Urothelium cell line (cell line): Measurements from ENCODE around the gene RNF175.
A peak's percentile ranks its signal among the peaks of the same experiment; 100 is the strongest.

Experiments used
- DNase-seq: peaks from one replicate; pipeline ENCODE4 v3.0.0; 2011; ENCODE audit warnings: low spot score, mixed read lengths
- FAIRE-seq: peaks from 2 replicates; lab custom pipeline; 2011; peaks lifted over from hg19 to GRCh38; lab: Jason Lieb, UNC

RNF175 gene

DNA sequence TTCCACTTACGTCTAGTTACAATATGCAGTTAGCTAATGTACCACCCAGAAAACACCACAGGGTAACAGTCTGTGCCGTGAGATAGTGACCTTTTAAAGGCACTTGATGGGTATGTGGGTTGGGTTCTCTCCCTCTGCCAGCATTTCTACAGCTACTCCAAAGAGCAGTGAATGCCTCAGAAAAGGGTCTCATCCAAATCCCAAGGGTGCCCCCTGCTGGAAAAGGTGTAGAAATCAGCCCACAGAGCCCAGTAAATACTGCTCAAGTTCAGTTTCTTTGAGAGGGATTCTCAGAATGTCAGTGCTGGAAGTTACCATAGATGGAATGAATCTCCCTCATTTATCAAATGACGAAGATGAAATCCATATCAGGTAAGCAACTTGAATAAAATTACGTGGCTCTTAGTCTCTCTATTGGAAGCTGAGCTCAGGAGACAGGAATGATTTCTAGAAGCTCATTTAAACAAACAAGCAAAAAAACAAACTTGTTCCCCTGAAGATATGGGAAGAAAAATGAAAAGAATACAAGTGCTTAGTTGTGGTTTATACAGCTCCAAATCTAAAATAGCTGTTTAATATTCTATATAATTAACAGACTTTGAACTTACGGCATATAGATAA, 9.5 kb downstream of the RNF175 start:
- peak; percentile 42 for FAIRE-seq

DNA sequence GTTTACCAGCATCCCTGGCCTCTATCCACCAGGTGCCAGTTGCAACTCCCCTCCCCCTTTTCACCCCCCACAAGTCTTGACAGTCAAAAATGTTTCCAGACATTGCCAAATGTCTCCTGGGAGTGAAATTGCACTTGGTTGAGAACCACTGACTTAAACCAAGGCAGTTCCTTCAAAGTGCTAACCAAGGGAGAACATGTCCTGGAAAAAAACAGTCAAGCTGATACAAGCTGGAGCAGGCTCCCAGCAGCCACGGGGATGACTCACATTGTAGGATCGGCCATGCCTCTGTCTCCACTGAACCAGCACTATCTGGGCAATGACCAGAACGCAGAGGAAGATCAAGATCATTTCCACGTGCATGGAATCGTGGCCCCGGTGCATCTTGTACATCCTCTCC, 11.4 kb downstream of the RNF175 start:
- peak; percentile 75 for DNase-seq
- FAIRE-seq: peak; percentile 55

More for the DNA sequence above, 9.5 kb downstream of the RNF175 start:
- DNase-seq: peak; percentile 63

DNA sequence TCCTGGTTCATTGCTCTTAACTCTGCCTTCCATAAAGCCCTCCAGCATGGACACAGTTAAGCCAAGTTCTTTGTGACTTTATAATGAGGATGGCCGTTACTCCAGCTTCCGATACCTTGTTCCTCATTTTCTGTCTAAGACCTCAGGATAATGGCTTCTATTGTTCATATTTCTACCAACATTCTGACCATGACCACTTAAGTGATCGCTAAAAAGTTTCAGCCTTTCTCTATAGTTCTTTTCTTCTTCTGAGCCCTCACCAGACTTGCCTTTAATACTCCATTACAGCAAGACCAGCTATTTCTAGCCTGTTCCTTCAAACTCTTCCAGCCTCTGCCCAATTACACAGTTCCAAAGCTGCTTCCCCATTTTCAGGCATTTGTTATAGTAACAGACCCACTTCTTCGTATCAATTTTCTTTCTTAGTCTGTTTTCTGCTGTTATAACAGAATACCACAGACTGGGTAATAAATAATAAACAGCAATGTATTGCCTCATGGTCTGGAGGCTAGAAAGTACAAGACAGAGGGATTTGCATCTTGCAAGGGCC, 12.3 kb downstream of the RNF175 start:
- no peak for FAIRE-seq
- DNase-seq: no peak

DNA sequence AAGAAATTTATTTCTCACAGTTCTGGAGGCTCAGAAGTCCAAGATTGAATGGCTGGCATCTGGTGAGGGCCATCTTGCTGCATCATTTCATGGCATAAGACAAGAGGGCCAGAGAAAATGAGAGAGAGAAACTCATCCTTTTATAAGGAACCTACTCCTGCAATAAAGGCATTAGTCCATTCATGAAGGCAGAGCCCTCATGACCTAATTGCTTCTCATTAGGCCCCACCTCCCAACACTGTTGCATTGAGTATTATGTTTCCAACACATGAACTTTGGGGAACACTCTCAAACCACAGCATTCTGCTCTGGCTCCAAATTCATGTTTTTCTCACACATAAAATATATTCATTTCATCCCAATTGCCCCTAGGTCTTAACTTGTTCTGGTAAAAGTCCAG, 14.2 kb downstream of the RNF175 start:
- DNase-seq (no peak), FAIRE-seq (no peak)

DNA sequence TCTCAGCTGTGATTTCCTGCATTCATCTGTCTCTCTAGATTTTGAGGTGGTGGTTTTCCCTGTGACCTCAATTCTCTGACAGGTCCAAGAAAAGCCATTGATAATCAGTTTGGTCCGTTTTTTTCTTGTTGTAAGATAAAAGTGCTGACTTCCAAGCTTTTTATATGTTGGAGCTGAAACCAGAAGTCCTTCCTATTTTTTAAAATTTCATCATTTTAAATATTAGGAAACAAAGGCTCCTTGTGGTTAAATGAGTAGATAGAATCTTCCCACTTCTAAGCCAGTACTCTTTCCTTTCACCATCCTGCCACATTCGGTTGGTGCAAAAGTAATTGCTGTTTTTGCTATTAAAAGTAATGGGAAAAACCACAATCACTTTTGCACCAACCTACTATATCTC, 18.3 kb downstream of the RNF175 start:
- FAIRE-seq: no peak
- DNase-seq: no peak

DNA sequence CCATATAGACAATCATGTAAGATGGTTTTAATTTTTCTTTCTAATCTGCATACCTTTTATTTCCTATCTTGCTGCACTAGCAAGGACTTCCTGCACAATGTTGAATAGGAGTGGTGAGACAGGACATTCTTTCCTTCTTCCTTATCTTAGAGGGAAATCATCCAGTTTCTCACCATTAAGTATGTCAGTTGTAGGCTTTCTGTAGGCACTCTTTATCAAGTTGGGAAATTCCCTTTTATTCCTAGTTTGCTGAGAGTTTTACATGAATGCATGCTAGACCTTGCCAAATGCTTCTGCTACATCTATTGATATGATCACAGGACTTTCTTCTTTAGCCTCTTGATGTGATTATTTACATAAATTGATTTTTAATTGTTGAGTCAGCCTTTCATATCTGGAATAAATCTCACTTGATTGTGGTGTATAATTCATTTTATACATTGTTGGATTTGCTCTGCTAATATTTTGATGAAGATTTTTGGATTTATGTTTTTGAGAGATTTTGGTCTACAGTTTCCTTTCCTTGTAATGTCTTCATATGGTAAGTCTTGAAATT, 23.8 kb downstream of the RNF175 start:
- DNase-seq: no peak
- FAIRE-seq: no peak

DNA sequence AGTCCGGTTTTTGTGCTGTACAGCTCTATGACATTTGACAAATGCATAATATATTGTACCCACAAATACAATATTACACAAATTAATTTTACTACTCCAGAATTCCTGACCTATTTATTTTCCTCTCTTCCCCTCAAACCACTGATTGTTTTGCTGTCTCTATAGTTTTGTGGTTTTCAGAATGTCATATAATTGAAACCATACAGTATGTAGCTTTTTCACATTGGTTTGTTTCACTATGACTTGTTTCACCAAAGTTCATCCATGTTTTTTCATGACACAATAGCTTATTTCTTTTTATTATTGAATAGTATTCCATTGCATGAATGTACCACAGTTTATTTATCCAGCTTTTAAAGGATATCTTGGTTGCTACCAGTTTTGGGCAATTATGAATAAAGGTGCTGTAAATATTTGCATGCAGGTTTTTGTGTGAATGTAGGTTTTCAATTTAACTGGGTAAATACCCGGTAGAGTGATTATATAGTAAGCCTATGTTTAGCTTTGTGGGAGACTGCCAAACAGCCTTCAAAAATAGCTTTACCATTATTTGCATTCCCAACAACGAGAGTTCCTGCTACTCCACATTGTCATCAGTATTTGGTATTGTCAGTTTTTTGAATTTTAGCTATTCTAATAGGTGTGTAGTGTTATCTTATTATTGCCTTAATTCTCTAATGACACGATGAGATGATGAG, 25.9 kb downstream of the RNF175 start:
- DNase-seq (no peak), FAIRE-seq (no peak)

DNA sequence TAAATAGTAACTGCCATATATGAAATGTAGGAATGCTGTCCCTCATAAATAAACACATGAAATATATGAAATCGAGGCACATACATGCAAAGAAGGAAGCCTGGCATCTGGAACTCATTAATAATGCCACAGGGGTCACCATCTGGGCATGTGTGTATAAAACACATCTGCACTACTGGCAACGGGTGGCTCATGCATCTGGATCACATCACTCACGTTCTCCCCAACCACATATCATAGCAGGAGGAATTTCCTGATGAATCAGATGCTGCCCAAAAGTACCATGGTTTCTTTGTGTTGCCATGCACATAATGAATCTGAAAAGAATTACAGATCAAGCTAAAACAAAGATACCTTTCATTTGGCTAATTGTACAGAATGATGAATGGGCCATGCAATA, 28.6 kb downstream of the RNF175 start:
- DNase-seq (peak; percentile 75), FAIRE-seq (no peak)

DNA sequence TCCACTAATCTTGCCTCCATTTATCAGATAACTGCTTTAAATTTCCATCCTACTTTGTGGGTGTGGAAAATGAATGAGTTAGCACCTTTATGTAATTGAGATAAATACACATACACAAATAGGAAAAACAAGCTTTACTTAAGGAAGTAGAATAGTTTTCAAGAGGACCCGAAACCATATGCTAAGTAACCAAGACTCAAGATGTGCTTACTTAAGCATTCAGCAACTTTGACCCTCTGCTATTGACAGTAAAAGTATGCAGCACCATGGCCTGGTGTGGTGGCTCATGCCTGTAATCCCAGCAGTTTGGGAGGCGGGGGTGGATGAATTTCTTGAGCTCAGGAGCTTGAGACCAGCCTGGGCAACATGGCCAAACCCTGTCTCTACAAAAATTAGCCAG, 29.9 kb downstream of the RNF175 start:
- FAIRE-seq (no peak), DNase-seq (no peak)

DNA sequence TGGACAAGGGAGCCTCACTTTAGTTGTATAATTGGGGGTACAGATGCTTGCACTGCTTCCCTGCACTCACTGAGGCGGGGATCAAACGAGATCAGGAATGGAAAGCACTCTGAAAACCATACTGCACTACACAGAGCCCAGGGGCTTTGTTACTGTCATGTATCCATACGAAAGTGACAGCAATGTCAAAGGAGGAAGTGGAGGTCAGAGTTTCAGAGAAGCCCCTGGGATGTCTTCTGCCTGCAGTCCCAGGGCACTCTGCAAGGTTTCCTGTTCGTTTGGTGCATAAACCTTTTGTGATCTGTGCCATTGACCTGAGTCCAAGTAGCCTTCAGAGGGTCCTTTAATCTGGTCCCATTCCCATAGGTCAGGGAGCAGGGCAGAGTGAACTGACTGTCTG, 31.2 kb downstream of the RNF175 start:
- no peak for DNase-seq
- FAIRE-seq: no peak

DNA sequence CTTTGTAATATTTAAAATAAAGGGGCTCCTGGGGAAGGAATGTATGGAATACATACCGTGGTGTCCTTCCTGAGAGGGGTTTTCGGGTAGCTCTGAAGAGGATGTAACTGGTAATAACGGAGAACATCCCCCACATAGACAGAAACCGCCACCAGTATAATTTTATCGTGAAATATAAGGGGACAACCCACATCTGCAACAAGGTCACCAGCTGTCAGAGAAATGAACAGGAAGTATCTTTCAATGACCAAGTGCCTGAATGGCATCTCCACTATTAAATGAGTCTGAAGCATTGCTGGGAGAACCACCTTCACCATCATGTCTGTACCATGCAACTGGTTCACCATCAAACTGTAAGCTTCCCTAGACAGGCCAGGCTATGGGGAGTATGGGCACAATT, 31.7 kb downstream of the RNF175 start:
- DNase-seq: no peak
- FAIRE-seq: no peak

DNA sequence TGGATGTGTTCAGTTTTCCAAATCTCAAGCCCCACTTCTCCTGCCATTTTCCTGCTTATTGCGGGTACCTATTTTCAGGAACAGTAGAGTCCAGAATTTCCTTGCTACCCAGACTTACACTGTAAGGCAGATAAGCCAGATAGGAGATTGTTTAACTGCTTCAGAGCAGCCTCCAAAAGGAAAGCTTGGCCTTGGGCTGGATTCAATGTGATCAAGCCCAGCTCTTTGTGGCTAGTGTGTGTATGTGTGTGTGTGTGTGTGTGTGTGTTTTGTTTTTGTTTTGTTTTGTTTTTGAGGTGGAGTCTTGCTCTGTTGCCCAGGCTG, 34.0 kb downstream of the RNF175 start:
- DNase-seq (no peak), FAIRE-seq (no peak)

DNA sequence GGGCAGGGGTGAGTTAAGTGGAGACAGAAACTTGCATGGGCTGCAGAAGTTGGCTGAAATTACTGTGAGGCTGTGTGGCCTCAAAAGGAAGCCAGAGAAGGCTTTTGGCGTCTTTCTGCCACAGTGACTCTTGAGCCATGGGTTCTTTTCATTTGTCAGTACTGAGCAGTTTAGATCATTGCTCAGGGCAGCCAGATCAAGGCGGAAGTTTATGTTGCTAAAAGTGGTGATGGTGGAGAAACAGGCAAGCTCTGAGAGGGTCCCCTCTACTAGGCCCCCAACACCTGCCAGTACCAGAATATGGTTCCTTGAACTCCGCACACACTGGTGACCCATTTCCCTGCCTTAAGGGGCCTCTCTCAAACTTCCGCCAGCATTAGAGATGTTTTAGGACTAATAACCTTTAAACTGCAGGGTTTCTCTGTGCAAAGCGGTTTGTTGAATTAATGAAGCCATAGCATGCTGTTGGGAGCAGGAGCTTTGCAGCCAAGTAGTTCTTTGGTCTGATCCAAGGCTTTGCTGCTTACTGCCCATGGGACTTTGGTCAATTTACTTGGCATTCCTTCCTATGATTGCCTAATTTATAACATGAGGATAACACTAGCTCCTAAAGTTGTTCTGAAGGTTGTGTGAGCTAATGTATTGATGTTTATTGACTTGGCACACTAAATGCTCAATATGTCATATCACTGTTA, 34.5 kb downstream of the RNF175 start:
- DNase-seq: no peak

DNA sequence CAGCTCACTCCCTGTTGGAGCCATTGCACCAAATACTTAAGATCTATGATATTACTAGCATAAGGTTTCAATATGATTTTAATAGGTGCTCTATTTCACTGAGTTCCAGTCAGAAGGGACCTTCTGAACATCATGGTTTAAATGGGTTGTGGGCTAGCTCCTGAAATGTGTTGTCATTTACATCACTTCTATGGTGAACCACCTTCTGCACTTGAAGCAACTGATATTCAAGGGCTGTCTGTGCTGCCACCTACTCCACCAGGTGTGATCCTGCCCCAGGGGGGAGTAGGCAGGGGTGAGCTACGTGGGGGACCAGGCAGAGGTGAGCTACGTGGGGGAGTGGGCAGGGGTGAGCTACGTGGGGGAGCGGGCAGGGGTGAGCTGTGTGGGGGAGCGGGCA, 35.2 kb downstream of the RNF175 start:
- FAIRE-seq (no peak), DNase-seq (no peak)

More for the DNA sequence above, 34.5 kb downstream of the RNF175 start:
- FAIRE-seq: no peak

DNA sequence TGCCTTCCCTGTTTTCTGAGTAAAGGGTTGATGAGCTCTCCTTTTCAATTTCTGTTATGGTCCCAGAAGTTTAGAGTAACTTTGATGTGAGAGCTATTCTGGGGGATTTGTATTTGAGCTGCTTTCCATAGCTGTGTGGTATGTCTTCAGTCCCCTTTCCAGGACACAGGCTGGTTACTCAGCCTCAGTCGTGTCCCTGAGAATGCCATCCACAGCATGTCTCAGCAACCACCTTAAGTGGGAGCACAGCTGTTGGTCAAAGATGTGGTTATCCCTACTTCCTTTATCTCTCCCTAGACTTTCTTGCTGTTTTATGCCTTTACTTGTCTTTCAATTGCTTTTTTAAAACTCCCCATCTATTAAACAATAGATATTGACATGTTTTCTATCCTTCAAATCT, 37.8 kb downstream of the RNF175 start:
- no peak for DNase-seq
- no peak for FAIRE-seq

DNA sequence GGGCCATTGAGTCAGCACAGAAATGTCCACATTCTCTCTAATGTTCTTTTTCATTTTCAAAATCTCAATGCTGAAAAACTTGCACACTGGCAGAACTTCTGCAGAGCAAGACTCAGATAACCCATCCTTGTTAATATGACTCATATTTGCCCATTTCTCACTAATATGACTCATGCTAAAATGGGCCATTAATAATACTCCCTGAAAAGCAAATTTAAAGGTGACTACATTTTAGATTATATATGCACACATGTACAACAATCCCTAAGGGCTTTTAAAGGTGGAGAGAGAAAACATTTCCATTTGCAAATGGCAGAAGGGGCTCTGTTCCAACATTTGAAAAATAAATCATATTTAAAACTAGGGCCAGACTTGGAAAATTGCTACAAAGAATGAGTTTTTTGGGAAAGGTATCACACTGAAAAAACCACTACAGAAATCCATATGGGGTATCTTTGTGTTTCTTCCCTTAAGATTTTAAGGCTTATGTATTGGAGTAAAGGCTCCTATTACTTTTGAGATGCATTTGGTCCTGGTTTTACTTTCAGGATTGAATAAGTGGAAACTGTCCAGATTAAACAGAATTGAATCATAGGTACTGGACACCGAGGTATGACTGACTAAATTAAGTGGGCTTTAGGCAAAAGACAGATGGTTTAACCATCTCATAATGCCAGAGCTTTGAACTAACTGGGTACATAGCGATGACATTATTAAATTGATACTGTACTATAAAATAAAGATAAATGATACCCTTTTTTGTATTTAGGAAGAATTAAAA, 45.8 kb downstream of the RNF175 start:
- FAIRE-seq: no peak
- DNase-seq: peak; percentile 40

DNA sequence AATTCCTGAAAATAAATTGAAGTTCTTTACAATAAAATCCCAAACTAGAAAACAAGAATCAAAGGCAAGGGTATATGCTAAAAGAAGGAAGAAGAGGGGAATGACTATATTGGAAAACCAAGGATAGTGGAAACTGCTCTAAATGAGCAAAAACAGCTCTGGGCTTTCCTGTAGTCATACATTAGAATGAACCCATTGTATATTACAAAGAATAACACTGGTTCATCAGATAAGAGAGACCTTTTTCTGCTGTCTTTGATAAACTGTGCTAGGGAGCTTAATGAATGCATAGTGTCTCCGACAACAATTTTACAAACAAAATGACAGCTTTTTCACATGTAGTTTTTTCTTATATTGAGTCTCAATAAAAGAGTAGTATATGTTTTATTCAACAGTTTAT, 49.1 kb downstream of the RNF175 start:
- FAIRE-seq: no peak
- DNase-seq: no peak

DNA sequence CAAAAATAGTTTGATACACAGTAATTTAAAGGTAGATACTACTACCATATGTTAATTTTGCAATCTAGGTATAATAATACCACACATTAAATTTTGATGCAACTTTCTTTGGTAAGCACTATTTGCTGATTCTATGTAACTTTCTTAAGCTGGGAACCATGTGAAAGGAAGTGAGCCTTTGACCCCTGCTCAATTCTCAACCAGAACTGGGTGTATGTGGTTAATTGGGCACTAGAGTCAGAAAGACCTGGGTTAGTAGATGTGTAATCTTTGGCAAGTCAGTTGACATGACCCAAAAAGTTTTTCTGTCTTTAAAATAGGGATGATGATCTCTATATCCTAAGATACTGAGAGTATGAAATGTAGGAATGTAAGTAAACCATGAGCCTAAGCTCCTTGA, 53.3 kb downstream of the RNF175 start:
- FAIRE-seq (no peak), DNase-seq (no peak)

DNA sequence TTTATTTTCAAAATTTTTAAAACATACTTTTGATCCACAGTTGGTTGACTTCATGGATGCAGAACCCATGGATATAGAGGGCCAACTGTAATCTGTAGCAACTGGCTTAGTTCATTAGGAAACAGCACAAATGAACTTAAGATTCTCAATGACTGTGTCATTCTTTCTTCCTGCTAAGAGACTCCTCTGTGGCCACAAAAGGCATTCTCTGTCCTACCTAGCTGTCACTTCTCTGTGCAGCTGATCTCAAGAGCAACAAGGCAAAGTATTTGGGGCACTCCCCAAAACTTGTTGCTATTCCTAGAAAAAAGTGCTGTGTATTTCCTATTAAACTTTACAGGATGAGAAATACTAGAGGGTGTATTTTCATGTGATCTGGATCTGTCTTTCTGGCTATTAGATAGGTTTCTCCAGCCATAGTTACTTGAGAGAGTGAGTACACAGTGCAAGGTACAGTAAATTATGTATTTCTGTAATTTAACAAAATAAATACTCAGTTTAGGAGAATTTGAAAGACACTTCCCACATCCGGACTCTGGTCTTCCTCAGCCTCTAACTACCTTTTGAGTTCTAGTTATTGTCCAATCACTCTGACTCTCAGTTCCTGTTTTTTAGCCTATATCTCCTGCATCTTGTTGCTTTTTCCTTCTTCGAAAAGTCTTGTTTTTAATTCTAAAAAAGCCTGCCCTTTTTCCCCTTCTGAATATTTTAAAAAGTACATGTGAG, 53.9 kb downstream of the RNF175 start:
- DNase-seq (no peak), FAIRE-seq (no peak)

DNA sequence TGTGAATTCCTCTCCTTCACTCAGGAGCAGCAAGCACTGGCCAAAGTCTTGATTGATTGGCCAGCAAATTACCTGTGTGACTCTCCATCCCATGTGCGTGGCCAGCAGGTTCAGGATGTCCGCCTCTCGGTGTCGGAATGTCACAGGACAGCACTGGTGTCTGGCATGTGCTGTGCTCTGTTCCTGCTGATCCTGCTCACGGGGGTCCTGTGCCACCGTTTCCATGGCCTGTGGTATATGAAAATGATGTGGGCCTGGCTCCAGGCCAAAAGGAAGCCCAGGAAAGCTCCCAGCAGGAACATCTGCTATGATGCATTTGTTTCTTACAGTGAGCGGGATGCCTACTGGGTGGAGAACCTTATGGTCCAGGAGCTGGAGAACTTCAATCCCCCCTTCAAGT, 55.3 kb downstream of the RNF175 start:
- FAIRE-seq (no peak), DNase-seq (no peak)
